GM18502 (cell line): ENCODE data around the gene IL2RA.
"Not testable (repeated sequence)": the region's sequence is repeated elsewhere in the genome, so short reads cannot be mapped to it uniquely, and the experiment has no call there.

Source experiments
- ATAC-seq: cut with Tn5 transposase; IDR thresholded peaks from one replicate; pipeline ENCODE4 v1.9.1; 2021; ENCODE audit warnings: mild to moderate bottlenecking; ENCODE audit not compliant: unreplicated experiment, poor library complexity

IL2RA gene

GRCh38 chr10:6062101-6062771 lies at the start of gene IL2RA:
Gene IL2RA (minus strand): TSS chr10:6062367. CDS start chr10:6062151, 216 bp downstream.
- no peak for ATAC-seq

GRCh38 chr10:6110136-6110535 lies 48.0 kb upstream of the IL2RA start:
- ATAC-seq: no peak

GRCh38 chr10:6109444-6109775 lies 47.2 kb upstream of the IL2RA start:
- ATAC-seq: no peak

- ATAC-seq: no peak
Observed at GRCh38 chr10:6108631-6109443, 46.7 kb upstream of the IL2RA start.

DNA sequence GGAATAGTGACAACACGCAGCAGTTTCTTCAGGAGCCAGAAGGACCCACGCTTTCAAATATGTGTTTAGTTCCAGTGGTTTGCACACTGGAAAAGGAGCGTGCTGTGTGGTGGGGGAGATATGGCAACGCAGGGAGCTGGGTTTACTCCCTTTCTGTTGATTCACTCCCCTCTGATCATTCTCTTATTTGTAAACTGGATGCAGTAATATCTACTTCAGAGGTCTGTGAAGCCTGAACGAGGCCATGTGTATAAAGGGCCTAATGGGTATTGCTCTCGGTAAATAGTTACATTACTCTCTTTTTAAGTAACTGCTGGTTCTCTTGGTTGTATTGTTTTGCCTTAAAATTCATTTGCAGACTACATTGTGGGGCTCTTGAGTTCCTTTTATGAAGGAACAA lies 45.9 kb upstream of the IL2RA start:
- no peak for ATAC-seq

- not testable (repeated sequence) for ATAC-seq
Observed at GRCh38 chr10:6107616-6108015, 45.4 kb upstream of the IL2RA start.

DNA sequence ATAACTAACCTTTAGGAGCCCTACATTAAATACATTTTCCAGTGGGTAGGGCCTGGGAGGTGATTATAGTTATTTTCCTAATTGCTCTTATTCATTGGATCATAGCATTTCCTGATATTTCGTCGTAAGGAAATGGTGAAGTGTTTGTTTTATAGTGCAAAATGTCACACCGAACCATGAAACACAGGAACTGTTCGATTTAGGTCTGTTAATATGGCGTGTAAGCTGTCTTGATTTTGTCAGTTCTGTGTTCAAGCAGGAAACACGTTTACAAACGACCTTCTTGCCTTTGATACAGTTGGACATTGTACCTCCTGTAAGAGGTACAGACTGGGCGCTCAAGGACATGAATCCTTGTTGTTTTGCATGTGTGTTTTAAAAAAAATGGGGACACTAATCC lies 41.4 kb upstream of the IL2RA start:
- ATAC-seq: no peak

DNA sequence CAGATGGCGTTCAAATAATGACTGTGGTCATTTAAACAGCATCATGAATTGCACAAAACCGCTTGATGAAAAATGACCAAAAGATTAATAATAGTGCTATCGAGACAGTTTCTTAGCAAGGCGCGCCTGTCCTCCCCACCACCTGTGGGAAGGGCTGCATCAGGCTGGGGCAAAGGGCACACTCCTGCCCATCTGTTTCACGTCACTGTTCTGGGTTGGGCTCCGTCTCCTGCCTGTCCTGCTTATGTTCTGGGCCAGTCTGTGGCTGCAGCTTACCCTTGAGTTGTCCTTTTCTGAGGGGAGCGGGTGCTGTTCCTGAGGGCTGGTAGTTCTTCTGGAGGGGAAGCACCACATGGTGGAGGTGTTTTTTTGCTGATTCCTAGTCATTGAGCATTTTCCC lies 40.0 kb upstream of the IL2RA start:
- ATAC-seq: no peak

- no peak for ATAC-seq
Observed at GRCh38 chr10:6101181-6101580, 39.0 kb upstream of the IL2RA start.

DNA sequence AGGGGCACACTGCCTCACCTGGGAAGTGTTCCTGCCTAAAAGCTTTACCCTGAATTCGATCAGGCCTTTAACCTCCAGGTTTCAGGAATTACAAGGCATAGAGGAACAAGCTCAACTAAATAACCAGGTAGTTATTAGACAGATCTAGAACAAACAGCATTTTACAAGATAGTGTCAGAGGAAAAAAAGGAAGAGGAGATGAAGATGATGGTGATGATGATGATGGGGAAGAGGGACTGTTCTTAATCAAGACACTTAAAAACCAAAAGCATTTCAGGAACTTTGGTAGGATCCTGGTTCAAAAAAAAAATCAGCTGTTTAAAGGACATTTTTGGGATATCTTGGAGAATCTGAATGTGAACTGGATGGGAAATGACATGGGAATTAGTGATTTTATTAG lies 38.2 kb upstream of the IL2RA start:
- ATAC-seq: no peak

DNA sequence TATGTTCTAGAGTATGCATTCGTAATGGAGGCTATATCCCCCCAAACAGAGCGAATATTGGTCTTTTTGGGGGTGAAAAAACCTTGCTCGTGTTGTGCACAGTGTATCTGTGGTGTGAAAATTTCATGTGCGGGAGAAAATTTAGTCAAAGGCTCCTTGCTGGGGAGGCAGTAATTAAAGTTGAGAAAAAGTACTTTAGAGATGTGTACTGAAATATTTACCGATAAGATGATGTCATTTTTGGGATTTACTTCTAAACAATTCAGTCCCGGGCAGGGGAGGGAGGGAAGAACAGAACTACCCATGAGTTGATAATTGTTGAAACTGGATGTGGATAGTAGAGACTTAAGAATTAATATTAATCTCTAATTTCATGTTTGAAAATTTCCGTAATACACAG lies 36.0 kb upstream of the IL2RA start:
- ATAC-seq: no peak

GRCh38 chr10:6097063-6097462 lies 34.9 kb upstream of the IL2RA start:
- no peak for ATAC-seq

DNA sequence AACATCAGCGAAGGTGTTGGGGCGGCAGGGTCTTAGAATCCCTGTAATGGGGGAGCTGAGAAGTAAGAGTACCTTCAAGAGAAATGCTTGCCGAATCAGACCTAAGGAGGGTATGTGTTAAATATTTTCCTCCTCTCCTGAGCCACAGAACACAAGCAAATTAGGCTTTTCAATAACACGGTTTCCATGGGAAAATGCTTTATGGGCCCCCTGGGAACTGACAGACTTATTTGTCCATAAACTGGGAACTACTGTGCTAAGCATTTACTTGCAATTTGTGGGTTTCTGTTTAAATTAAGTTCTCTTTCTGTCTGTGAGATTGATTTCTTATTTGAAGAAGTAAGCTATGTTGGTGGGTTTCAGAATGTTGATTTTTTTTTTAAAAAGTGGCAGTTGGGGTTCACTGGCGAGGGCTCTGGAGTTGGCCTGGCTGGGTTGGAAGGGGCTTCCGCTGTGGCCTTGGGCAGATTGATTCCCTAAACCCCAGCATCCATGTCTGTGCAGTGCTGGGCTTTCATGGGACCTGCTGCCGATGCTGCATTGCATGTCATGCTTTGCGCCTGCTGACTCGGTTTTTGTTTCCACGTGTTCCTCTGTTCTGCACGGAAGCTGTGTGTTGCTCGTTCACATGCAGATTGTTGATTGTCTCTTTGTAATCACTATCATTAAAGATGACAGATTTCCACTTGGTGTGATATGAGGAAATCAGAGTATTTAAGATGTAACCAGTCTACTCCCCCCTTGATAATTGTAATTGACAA lies 33.8 kb upstream of the IL2RA start:
- ATAC-seq: no peak

DNA sequence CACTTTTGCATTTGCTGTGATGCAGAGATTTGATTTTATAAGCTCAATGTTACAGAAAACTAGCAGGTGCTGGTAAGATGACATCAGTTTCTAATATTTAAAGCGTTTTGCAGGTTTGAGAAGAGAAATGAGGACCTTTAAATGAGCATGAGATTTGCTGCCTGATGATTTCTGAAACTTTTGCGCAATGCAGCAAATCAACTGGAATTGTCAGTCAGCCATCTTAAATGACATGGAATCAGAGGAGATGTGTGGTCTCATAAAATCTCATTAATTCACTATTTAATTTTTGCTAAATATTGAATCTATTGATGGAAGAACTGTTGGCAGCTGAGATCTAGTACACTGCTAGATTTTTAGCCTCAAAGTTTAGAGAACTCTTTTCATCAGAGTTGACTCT lies 30.6 kb upstream of the IL2RA start:
- ATAC-seq: no peak

DNA sequence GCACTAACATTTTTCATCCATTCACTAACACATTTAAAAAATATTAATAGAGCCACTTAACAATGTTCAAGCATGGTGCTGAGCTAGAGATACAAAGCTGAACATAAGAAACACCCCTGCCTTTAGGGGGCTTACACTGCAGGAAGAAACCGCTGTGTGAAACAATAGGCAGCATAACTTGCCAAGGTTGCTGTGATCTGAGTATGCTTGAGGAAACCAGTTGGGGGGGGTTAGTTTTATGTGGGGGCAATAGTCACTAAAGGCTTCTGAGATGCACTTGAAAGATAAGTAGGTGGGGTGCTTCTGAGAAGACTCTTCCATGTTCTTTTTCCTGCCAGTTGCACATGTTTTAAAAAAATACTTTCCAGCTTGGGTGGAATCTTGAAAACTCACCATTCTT lies 29.5 kb upstream of the IL2RA start:
- ATAC-seq: no peak

GRCh38 chr10:6089334-6090219 lies 27.4 kb upstream of the IL2RA start:
- ATAC-seq: peak; percentile 33

GRCh38 chr10:6088721-6089333 lies 26.7 kb upstream of the IL2RA start, which contains the start of gene RBM17:
Gene RBM17 (plus strand): TSS chr10:6089034. CDS start chr10:6097066, 8,032 bp downstream.
- ATAC-seq: peak; percentile 87

DNA sequence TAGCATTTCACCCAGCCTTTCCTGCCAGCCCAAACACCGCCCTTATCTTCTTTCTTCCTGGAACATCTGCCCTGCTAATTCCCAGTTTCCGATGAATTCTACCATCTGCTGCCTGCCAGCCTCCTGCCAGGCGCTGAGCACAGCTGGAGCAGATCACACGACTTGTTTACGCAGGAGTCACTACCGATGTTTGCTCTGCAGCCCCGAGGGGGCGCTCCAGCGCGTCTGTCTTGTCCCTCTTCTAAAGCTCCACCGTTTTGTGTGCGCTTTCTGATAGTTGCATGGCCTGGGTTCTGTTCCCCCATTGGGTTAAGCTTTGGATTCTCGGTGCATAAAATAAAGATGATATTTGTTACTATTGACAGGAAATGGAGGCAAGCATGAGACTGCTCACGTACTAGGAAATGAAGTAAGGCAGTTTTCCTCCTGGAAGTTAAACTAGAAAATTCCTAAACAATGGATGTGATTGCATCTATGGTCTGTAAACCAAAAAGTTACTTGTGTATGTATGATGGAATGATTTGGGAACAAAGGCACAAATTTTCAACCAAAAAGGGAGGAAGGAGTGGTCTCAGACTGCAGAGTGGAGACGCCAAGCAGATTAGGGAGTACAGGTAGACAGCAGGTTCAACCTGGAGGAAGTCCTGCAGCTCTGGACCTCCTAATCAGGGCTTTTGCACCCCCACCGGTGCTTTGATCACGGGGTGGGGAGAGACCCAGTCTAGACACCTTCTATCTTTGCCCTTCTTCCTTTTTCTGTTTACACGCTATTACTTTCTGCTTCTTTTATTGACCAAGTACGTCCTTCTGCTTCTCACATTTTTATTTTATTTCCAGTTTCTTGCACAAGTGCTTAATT lies 24.4 kb upstream of the IL2RA start:
- ATAC-seq: peak; percentile 48
